Ishikawa (cell line): ENCODE measurements around the gene ABRACL.

Experiments
- CEBPB ChIP-seq: IDR thresholded peaks from 2 replicates; pipeline ENCODE4 v1.6.1; 2012
- CREB1 ChIP-seq: IDR thresholded peaks from 2 replicates; pipeline ENCODE4 v1.6.1; 2012; ENCODE audit warnings: low read depth
- EGR1 ChIP-seq: IDR thresholded peaks from 2 replicates; pipeline ENCODE4 v1.6.1; 2012
- EP300 ChIP-seq: IDR thresholded peaks from 2 replicates; pipeline ENCODE4 v1.6.1; 2012; ENCODE audit warnings: borderline replicate concordance
- FOXM1 ChIP-seq: IDR thresholded peaks from 2 replicates; pipeline ENCODE4 v1.6.1; 2012; ENCODE audit warnings: low read depth, borderline replicate concordance
- NFIC ChIP-seq: IDR thresholded peaks from 2 replicates; pipeline ENCODE4 v1.6.1; 2012
- RAD21 ChIP-seq: IDR thresholded peaks from 2 replicates; pipeline ENCODE4 v1.6.1; 2012; ENCODE audit warnings: low read depth
- TAF1 ChIP-seq: IDR thresholded peaks from 2 replicates; pipeline ENCODE4 v1.6.1; 2012; ENCODE audit warnings: low read depth, mild to moderate bottlenecking
- TCF12 ChIP-seq: IDR thresholded peaks from 2 replicates; pipeline ENCODE4 v1.6.1; 2012; ENCODE audit warnings: low read depth
- TEAD4 ChIP-seq: IDR thresholded peaks from 2 replicates; pipeline ENCODE4 v1.6.1; 2012
- YY1 ChIP-seq: IDR thresholded peaks from 2 replicates; pipeline ENCODE4 v1.6.1; 2012; ENCODE audit warnings: low read depth
- ZBTB7A ChIP-seq: IDR thresholded peaks from 2 replicates; pipeline ENCODE4 v1.6.1; 2012; ENCODE audit warnings: low read depth
- TF ChIP-seq, protein P1 (sequence below): IDR thresholded peaks from 2 replicates; pipeline ENCODE4 v1.6.1; 2012
- TF ChIP-seq, protein P2 (sequence below): IDR thresholded peaks from 2 replicates; pipeline ENCODE4 v1.6.1; 2012; ENCODE audit warnings: low read depth, mild to moderate bottlenecking
- TF ChIP-seq, protein P3 (sequence below): IDR thresholded peaks from 2 replicates; pipeline ENCODE4 v1.6.1; 2012

The ABRACL gene

DNA sequence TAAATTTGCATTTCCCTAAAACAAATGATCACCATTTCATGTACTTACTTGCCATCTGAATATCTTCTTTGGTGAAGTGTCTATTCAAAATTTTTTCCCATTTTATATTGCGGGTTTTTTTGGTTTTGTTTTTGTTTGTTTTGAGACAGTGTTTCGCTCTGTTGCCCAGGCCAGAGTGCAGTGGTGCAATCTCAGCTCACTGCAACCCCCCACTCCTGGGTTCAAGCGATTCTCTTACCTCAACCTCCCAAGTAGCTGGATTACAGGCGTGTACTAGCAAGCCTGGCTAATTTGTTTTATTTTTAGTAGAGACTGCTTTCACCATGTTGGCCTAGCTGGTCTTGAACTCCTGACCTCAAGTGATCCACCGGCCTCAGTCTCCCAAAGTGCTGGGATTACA is 31.4 kb upstream of the ABRACL start:
- TF ChIP-seq, protein P1, sequence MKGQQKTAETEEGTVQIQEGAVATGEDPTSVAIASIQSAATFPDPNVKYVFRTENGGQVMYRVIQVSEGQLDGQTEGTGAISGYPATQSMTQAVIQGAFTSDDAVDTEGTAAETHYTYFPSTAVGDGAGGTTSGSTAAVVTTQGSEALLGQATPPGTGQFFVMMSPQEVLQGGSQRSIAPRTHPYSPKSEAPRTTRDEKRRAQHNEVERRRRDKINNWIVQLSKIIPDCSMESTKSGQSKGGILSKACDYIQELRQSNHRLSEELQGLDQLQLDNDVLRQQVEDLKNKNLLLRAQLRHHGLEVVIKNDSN = no peak
- TF ChIP-seq RAD21 (no peak), FOXM1 (no peak)

DNA sequence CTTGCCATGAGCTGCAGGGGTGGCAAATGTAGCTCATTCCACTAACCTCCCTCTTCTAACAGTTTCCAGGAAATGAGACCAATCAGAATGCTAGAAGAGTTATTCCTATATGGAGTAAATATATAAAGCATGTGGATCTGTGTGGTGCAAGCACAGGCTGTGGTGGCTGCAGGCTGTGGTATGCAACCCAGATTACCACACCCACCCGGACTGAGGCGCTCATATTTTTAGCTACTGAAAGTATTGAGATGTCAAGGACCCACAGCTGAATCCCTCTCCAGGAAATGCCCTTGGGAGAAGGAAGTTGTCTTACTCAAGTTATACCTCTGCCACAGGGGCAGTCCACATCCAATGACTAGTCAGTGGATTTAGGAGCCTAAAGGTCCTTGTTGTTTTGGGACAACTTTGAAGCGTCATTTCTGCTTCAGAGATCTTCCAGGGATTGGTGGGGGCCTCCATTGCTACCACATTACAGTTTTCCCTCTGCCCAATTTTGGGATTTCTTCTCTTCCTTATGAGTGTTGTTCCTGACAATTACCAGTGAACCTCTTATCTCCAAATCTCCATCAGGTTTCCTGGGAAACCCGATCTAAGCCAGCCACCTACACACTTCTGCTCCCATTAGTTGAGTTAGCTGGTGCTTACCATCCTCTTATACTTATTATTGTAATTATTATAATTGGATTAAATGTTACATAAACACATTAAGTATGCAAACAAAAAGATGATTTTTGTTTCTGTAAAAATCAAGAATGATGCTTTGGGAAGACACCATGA is 28.4 kb upstream of the ABRACL start:
- no peak for TF ChIP-seq RAD21
- no peak for TF ChIP-seq TCF12
- no peak for TF ChIP-seq EP300
- TF ChIP-seq YY1 = no peak
- TF ChIP-seq TAF1 = no peak
- TF ChIP-seq, protein P2, sequence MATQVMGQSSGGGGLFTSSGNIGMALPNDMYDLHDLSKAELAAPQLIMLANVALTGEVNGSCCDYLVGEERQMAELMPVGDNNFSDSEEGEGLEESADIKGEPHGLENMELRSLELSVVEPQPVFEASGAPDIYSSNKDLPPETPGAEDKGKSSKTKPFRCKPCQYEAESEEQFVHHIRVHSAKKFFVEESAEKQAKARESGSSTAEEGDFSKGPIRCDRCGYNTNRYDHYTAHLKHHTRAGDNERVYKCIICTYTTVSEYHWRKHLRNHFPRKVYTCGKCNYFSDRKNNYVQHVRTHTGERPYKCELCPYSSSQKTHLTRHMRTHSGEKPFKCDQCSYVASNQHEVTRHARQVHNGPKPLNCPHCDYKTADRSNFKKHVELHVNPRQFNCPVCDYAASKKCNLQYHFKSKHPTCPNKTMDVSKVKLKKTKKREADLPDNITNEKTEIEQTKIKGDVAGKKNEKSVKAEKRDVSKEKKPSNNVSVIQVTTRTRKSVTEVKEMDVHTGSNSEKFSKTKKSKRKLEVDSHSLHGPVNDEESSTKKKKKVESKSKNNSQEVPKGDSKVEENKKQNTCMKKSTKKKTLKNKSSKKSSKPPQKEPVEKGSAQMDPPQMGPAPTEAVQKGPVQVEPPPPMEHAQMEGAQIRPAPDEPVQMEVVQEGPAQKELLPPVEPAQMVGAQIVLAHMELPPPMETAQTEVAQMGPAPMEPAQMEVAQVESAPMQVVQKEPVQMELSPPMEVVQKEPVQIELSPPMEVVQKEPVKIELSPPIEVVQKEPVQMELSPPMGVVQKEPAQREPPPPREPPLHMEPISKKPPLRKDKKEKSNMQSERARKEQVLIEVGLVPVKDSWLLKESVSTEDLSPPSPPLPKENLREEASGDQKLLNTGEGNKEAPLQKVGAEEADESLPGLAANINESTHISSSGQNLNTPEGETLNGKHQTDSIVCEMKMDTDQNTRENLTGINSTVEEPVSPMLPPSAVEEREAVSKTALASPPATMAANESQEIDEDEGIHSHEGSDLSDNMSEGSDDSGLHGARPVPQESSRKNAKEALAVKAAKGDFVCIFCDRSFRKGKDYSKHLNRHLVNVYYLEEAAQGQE = no peak

DNA sequence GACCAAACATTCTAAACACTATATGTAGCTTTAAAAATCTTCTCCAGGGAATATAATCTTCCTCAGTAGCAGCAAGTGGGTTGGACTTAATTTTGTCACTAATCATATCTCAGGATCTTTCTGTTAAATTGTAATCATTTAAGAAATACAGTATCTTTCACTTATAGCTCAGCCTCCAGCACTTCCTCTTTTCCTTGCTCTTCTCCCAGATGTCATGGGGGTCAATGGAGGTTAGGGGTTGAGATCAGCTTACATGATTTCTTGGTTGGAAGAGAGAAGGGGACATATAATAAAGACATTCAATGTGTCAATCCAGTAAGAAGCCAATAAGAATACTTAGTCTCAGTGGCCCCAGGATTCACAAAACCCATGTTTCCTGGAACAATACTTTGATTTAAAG is 24.8 kb upstream of the ABRACL start:
- no peak for TF ChIP-seq EGR1
- no peak for TF ChIP-seq CEBPB
- TF ChIP-seq TCF12 = no peak
- TF ChIP-seq, protein P3, sequence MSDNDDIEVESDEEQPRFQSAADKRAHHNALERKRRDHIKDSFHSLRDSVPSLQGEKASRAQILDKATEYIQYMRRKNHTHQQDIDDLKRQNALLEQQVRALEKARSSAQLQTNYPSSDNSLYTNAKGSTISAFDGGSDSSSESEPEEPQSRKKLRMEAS = no peak
- TF ChIP-seq YY1 = no peak
- TF ChIP-seq, protein P2 = no peak
- no peak for TF ChIP-seq NFIC
- TF ChIP-seq, protein P1 = no peak
- no peak for TF ChIP-seq EP300
- TF ChIP-seq TAF1 = no peak
- no peak for TF ChIP-seq ZBTB7A
- no peak for TF ChIP-seq RAD21
- no peak for TF ChIP-seq FOXM1
- no peak for TF ChIP-seq TEAD4
- no peak for TF ChIP-seq CREB1

DNA sequence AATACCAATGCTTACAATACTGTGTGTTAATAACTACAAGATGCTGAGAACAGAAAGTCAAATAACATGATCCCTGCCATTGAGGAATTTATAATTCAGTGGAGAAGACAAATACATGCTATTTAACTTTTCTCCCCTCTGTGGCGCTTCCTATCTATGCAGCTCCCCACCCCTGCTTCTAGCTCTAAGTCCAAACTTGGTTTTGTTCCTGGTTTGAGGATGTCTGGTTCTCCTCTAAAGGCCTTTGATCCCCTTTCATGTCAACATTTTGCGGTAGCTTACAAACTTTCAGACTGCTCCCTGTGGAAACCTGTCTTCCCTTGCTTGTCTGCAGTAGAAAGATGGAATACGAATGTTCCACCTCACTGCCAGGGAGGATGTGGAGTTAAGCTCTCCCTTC is 22.1 kb upstream of the ABRACL start:
- TF ChIP-seq, protein P2 = no peak
- no peak for TF ChIP-seq TEAD4
- TF ChIP-seq EP300 = no peak
- no peak for TF ChIP-seq RAD21
- no peak for TF ChIP-seq YY1
- TF ChIP-seq ZBTB7A = no peak
- no peak for TF ChIP-seq CEBPB
- no peak for TF ChIP-seq EGR1
- TF ChIP-seq, protein P1 = no peak
- TF ChIP-seq, protein P3 = no peak
- no peak for TF ChIP-seq TAF1
- no peak for TF ChIP-seq NFIC
- no peak for TF ChIP-seq CREB1
- no peak for TF ChIP-seq FOXM1
- no peak for TF ChIP-seq TCF12
